GM19455 (cell line): ENCODE data around the gene ENAH.
"Not testable (repeated sequence)": the region's sequence is repeated elsewhere in the genome, so short reads cannot be mapped to it uniquely, and the experiment has no call there.

Source experiments
- ATAC-seq: cut with Tn5 transposase; IDR thresholded peaks from one replicate; pipeline ENCODE4 v1.9.1; 2021; ENCODE audit not compliant: unreplicated experiment

The ENAH gene

GRCh38 chr1:225677350-225678124 is 24.6 kb upstream of the ENAH start:
- no peak for ATAC-seq

- no peak for ATAC-seq
These were observed 21.5 kb upstream of the ENAH start for GRCh38 chr1:225674381-225674780.

GRCh38 chr1:225670806-225671733 is 18.1 kb upstream of the ENAH start:
- ATAC-seq = no peak

- no peak for ATAC-seq
These were observed 17.4 kb upstream of the ENAH start for GRCh38 chr1:225670356-225670755.

GRCh38 chr1:225668222-225668621 is 15.3 kb upstream of the ENAH start:
- ATAC-seq = no peak

GRCh38 chr1:225667362-225667761 is 14.4 kb upstream of the ENAH start:
- no peak for ATAC-seq

- ATAC-seq = no peak
These were observed 13.6 kb upstream of the ENAH start for GRCh38 chr1:225666495-225666894.

- no peak for ATAC-seq
These were observed 11.8 kb upstream of the ENAH start for GRCh38 chr1:225664762-225665161.

GRCh38 chr1:225662155-225662554 is 9.2 kb upstream of the ENAH start:
- ATAC-seq = no peak

GRCh38 chr1:225660544-225660946 is 7.6 kb upstream of the ENAH start:
- ATAC-seq = no peak

- ATAC-seq = no peak
These were observed 5.1 kb upstream of the ENAH start for GRCh38 chr1:225658041-225658440.

GRCh38 chr1:225657462-225657989 is 4.6 kb upstream of the ENAH start:
- ATAC-seq = no peak

- not testable (repeated sequence) for ATAC-seq
These were observed 3.3 kb upstream of the ENAH start for GRCh38 chr1:225656259-225656655.

GRCh38 chr1:225655509-225656258 is 2.8 kb upstream of the ENAH start:
- no peak for ATAC-seq

- ATAC-seq = no peak
These were observed 2.0 kb upstream of the ENAH start for GRCh38 chr1:225654688-225655508.

- no peak for ATAC-seq
These were observed 1.3 kb upstream of the ENAH start for GRCh38 chr1:225654277-225654597.

GRCh38 chr1:225653463-225654276 is 747 bp upstream of the ENAH start:
- ATAC-seq = peak; percentile 39

- ATAC-seq = no peak
These were observed 823 bp downstream of the ENAH start for GRCh38 chr1:225651872-225652728.
